WTC11 (cell line): ENCODE results near the gene SRMS. TPM values are rescaled to one million over a fixed set of nuclear protein-coding genes. Genes with fewer than 3 reads are reported as not detected.

Experiments used
- ATAC-seq: fragments of 200-7000 bp; cut with Tn5 transposase; 2 replicates; pipeline ENCODE4 v1.10.0; 2021; ENCODE audit warnings: mild to moderate bottlenecking, moderate library complexity
- CTCF ChIA-PET: fragments of 300-600 bp; sonication (Branson Sonifier 250); formaldehyde crosslinking; loops from one replicate; lab custom pipeline; 2021; ENCODE audit warnings: antibody characterized with exemption; lab: Charles Lee
- POLR2A ChIA-PET: fragments of 350-600 bp; sonication (Branson Sonifier 250); formaldehyde crosslinking; loops from one replicate; lab custom pipeline; 2021; ENCODE audit warnings: antibody characterized with exemption; lab: Charles Lee
- DNase-seq: peaks from one replicate; pipeline ENCODE4 v3.0.0; 2021; ENCODE audit warnings: low spot score
- H3K27ac Mint-ChIP-seq: 2 replicates; pipeline ENCODE4 v1.8.0; 2021; ENCODE audit warnings: mixed read lengths
- H3K27me3 Mint-ChIP-seq: 2 replicates; pipeline ENCODE4 v1.8.0; 2021; ENCODE audit warnings: low read depth, mild to moderate bottlenecking, moderate library complexity, mixed read lengths
- H3K36me3 Mint-ChIP-seq: 2 replicates; pipeline ENCODE4 v1.8.0; 2021; ENCODE audit warnings: mixed read lengths
- H3K4me1 Mint-ChIP-seq: 2 replicates; pipeline ENCODE4 v1.8.0; 2022; ENCODE audit warnings: mixed read lengths
- H3K4me3 Mint-ChIP-seq: 2 replicates; pipeline ENCODE4 v1.8.0; 2021; ENCODE audit warnings: mild to moderate bottlenecking, moderate library complexity, mixed read lengths
- H3K9me3 Mint-ChIP-seq: 2 replicates; pipeline ENCODE4 v1.8.0; 2021; ENCODE audit warnings: mixed read lengths
- AFF4 ChIP-seq: sonication (generic); formaldehyde crosslinking; IDR thresholded peaks from 2 replicates; pipeline ENCODE4 v1.8.1; 2023; ENCODE audit warnings: mild to moderate bottlenecking, missing genetic modification reagents, borderline replicate concordance
- ERG ChIP-seq: fragments of 250-450 bp; sonication (Bioruptor Pico); IDR thresholded peaks from 2 replicates; pipeline ENCODE4 v1.8.0; 2021; ENCODE audit warnings: mild to moderate bottlenecking
- FOXP1 ChIP-seq: sonication (generic); formaldehyde crosslinking; IDR thresholded peaks from 2 replicates; pipeline ENCODE4 v1.8.0; 2022; ENCODE audit warnings: missing genetic modification reagents, mild to moderate bottlenecking, moderate library complexity, borderline replicate concordance
- GTF2I ChIP-seq: fragments of 250-450 bp; sonication (Bioruptor Pico); conservative IDR thresholded peaks from 2 replicates; pipeline ENCODE4 v1.4.0; 2021; ENCODE audit warnings: mild to moderate bottlenecking
- IRF2 ChIP-seq: sonication (generic); formaldehyde crosslinking; IDR thresholded peaks from 2 replicates; pipeline ENCODE4 v1.8.0; 2022; ENCODE audit warnings: low read depth, missing genetic modification reagents, borderline replicate concordance
- MLX ChIP-seq: sonication (generic); formaldehyde crosslinking; IDR thresholded peaks from 2 replicates; pipeline ENCODE4 v1.8.1; 2023; ENCODE audit warnings: mild to moderate bottlenecking, missing genetic modification reagents, moderate library complexity
- NR3C1 ChIP-seq: sonication (generic); formaldehyde crosslinking; conservative IDR thresholded peaks from 2 replicates; pipeline ENCODE4 v1.8.1; 2023; ENCODE audit warnings: low read depth, mild to moderate bottlenecking, missing genetic modification reagents
- SMAD4 ChIP-seq: sonication (generic); formaldehyde crosslinking; IDR thresholded peaks from 2 replicates; pipeline ENCODE4 v1.8.0; 2022; ENCODE audit warnings: mild to moderate bottlenecking, missing genetic modification reagents
- USF2 ChIP-seq: sonication (generic); formaldehyde crosslinking; IDR thresholded peaks from 2 replicates; pipeline ENCODE4 v1.8.1; 2023; ENCODE audit warnings: mild to moderate bottlenecking, missing genetic modification reagents, moderate library complexity
- ZBTB43 ChIP-seq: sonication (generic); formaldehyde crosslinking; IDR thresholded peaks from 2 replicates; pipeline ENCODE4 v1.8.1; 2023; ENCODE audit warnings: mild to moderate bottlenecking, missing genetic modification reagents
- ZNF121 ChIP-seq: sonication (generic); formaldehyde crosslinking; IDR thresholded peaks from 2 replicates; pipeline ENCODE4 v1.8.0; 2023; ENCODE audit warnings: missing genetic modification reagents
- ZNF317 ChIP-seq: sonication (generic); formaldehyde crosslinking; IDR thresholded peaks from 2 replicates; pipeline ENCODE4 v1.8.1; 2023; ENCODE audit warnings: low read depth, mild to moderate bottlenecking, moderate library complexity, missing genetic modification reagents, borderline replicate concordance
- ZNF416 ChIP-seq: fragments of 250-450 bp; sonication (Bioruptor Pico); IDR thresholded peaks from 2 replicates; pipeline ENCODE4 v1.9.0; 2021; ENCODE audit warnings: mild to moderate bottlenecking, inconsistent platforms
- ZNF425 ChIP-seq: fragments of 250-450 bp; sonication (Bioruptor Pico); conservative IDR thresholded peaks from 2 replicates; pipeline ENCODE4 v1.9.0; 2021; ENCODE audit warnings: mild to moderate bottlenecking
- ZNF671 ChIP-seq: fragments of 250-450 bp; sonication (Bioruptor Pico); IDR thresholded peaks from 2 replicates; pipeline ENCODE4 v1.8.0; 2021; ENCODE audit warnings: mild to moderate bottlenecking
- total RNA-seq: library from RNA; stranded (reverse); gene quantifications from 3 replicates; pipeline ENCODE4 v1.2.3, GENCODE V29; 2021
- TF ChIP-seq, protein P1 (sequence below): fragments of 250-450 bp; sonication (Bioruptor Pico); IDR thresholded peaks from 2 replicates; pipeline ENCODE4 v1.9.0; 2021; ENCODE audit warnings: moderate library complexity, mild to moderate bottlenecking, inconsistent platforms, borderline replicate concordance
- TF ChIP-seq, protein P2 (sequence below): sonication (generic); formaldehyde crosslinking; IDR thresholded peaks from 2 replicates; pipeline ENCODE4 v1.8.1; 2023; ENCODE audit warnings: mild to moderate bottlenecking, missing genetic modification reagents

The SRMS gene
- total RNA-seq, 1 experiment from 2014 or later = 0.26 TPM

DNA sequence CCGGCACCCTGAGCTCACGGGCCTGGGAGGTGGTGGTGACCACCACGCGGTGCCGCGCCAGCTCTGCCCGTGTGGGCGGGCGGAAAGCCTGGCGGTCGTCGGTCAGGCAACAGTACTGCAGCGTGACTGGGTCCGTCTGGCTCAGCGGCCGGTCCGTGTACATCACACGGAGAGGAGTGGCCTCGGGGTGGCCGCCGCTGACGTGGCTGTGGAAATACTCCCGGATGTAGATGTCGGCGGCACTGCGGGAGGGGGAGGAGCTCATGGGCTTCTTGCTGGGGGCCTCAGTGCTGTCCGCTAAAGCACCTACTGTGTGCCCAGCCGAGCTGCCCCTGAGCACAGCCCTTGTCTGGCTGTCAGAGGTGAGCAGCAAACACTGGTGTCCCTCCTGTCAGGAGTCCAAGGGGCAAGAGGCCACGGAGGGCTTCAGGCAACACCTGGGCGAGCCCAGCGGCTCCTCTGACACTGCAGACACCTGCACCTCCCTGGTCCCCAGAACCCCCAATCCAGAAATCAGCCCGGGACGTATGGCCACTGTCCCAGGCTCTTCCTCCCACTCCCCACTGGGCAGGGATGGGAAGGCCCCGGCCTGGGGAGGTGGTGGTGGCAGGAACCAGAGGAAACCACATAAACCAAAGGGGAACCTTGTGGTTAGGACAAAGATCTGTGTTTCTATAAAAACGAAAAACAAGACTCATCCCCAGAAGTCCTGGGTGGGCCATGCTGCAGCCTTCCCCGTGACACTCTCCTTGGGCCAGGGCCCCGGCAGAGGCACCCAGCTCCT lies 20.0 kb upstream of the SRMS start (continued):
- TF ChIP-seq ERG (CRISPR knock-in tag) (no peak), AFF4 (CRISPR knock-in tag) (no peak), GTF2I (CRISPR knock-in tag) (no peak), USF2 (CRISPR knock-in tag) (no peak)
- TF ChIP-seq, protein P1, sequence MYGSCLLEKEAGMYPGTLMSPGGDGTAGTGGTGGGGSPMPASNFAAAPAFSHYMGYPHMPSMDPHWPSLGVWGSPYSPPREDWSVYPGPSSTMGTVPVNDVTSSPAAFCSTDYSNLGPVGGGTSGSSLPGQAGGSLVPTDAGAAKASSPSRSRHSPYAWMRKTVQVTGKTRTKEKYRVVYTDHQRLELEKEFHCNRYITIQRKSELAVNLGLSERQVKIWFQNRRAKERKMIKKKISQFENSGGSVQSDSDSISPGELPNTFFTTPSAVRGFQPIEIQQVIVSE (CRISPR knock-in tag) = no peak

GRCh38 chr20:63567136-63567385 lies 19.5 kb upstream of the SRMS start:
- H3K4me1 Mint-ChIP-seq = no peaks in the 10 kb centered on the region

DNA sequence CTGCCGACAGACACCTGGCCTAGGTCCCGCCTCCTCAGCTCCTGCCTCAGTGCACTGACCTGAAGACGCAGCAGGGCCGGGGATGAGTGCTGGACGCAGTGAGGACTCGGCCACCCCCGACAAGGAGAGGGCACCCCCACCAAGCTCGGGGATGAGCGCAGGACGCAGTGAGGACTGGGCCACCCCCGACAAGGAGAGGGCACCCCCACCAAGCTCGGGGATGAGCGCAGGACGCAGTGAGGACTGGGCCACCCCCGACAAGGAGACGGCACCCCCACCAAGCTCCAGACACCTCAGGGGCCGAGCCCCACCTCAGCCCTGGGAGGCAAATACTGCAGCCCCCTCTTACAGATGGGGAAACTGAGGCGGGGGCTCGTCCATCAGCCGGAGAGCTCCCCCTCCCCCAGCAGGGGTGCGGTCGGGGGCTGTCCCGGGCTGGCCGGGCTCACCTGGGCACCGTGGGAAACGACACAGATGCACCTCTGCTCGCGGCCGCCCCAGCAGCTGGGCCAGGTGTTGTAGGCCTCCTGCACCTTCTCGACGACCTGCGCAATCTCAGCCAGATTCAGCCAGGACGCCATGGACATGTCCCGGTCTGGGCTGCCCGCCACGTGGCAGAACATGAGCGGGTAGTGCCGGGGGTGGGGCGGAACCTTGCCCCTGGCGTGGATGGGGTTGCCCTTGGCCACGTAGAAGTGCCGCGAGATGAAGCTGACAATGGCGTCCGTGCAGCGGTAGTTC lies 19.0 kb upstream of the SRMS start:
- Mint-ChIP-seq H3K4me1 (no peaks in the 10 kb centered on the region), H3K36me3 (no peaks in the 10 kb centered on the region), H3K27ac (no peak overlapping the region), H3K4me3 (no peak overlapping the region), H3K9me3 (no peaks in the 10 kb centered on the region), H3K27me3 (no peaks in the 10 kb centered on the region)
- ATAC-seq (no peak), DNase-seq (no peak)
- POLR2A ChIA-PET = no interaction called here
- CTCF ChIA-PET = interaction anchor here (1.3 to 1.5 kb wide), 2 partner anchors 28 to 76 kb away, joined by 4 to 5 read pairs; no protein-coding TSS in a partner anchor
- no peak for TF ChIP-seq MLX (CRISPR knock-in tag)
- no peak for TF ChIP-seq ZNF425 (CRISPR knock-in tag)
- TF ChIP-seq NR3C1 (CRISPR knock-in tag) = no peak
- TF ChIP-seq ZNF416 = no peak
- TF ChIP-seq FOXP1 (CRISPR knock-in tag) = no peak
- no peak for TF ChIP-seq ZBTB43
- TF ChIP-seq SMAD4 (CRISPR knock-in tag) = no peak
- TF ChIP-seq ZNF317 (CRISPR knock-in tag) = no peak
- TF ChIP-seq, protein P2, sequence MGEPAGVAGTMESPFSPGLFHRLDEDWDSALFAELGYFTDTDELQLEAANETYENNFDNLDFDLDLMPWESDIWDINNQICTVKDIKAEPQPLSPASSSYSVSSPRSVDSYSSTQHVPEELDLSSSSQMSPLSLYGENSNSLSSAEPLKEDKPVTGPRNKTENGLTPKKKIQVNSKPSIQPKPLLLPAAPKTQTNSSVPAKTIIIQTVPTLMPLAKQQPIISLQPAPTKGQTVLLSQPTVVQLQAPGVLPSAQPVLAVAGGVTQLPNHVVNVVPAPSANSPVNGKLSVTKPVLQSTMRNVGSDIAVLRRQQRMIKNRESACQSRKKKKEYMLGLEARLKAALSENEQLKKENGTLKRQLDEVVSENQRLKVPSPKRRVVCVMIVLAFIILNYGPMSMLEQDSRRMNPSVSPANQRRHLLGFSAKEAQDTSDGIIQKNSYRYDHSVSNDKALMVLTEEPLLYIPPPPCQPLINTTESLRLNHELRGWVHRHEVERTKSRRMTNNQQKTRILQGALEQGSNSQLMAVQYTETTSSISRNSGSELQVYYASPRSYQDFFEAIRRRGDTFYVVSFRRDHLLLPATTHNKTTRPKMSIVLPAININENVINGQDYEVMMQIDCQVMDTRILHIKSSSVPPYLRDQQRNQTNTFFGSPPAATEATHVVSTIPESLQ (CRISPR knock-in tag) = no peak
- no peak for TF ChIP-seq ZNF121
- TF ChIP-seq ZNF671 (CRISPR knock-in tag) = no peak

More at GRCh38 chr20:63567136-63567385, 19.5 kb upstream of the SRMS start:
- H3K27ac Mint-ChIP-seq = no peak overlapping the region
- no peaks in the 10 kb centered on the region for H3K36me3 Mint-ChIP-seq
- no peaks in the 10 kb centered on the region for H3K9me3 Mint-ChIP-seq
- ATAC-seq = no peak
- ChIA-PET CTCF (interaction anchor here (1.3 kb wide), 1 partner anchor 29 kb away, joined by 5 read pairs; no protein-coding TSS in a partner anchor), POLR2A (no interaction called here)
- H3K4me3 Mint-ChIP-seq = no peak overlapping the region
- no peaks in the 10 kb centered on the region for H3K27me3 Mint-ChIP-seq
- TF ChIP-seq IRF2 (CRISPR knock-in tag) = no peak
- no peak for TF ChIP-seq ZNF121
- no peak for DNase-seq
